ENCODE measurements around the gene TSHR. TPM values are rescaled to one million over a fixed set of nuclear protein-coding genes. Genes with fewer than 3 reads are reported as not detected.

Gene TSHR
- total RNA-seq, 1 donor from 2014 or later, result not detected

Other genes starting within 250 kb of the TSHR start
- 3.7 TPM for gene CEP128, start 13.9 kb upstream of the TSHR start, total RNA-seq

Data from left ventricle myocardium superior (tissue), 1 donor.